Activated B cell treated with CpG ODN at 0.5 μM for 24 hours (primary cell): ENCODE measurements around the gene NAA40. TPM values are rescaled to one million over a fixed set of nuclear protein-coding genes. Genes with fewer than 3 reads are reported as not detected.

Experiments
- ATAC-seq: fragments of 200-7000 bp; cut with Tn5 transposase; one replicate; pipeline ENCODE4 v1.10.0; 2021; ENCODE audit warnings: low read depth, mild to moderate bottlenecking, moderate library complexity
- CTCF ChIA-PET: fragments of 350-600 bp; sonication (Branson Sonifier 250); formaldehyde crosslinking; loops from one replicate; lab custom pipeline; 2021; ENCODE audit warnings: antibody characterized with exemption; lab: Charles Lee
- POLR2A ChIA-PET: fragments of 350-600 bp; sonication (Branson Sonifier 250); formaldehyde crosslinking; loops from one replicate; lab custom pipeline; 2021; ENCODE audit warnings: antibody characterized with exemption; lab: Charles Lee
- DNase-seq: peaks from one replicate; pipeline ENCODE4 v3.0.0; 2022
- H3K27ac Mint-ChIP-seq: one replicate; pipeline ENCODE4 v1.8.0; 2020; ENCODE audit warnings: mixed read lengths
- H3K27me3 Mint-ChIP-seq: one replicate; pipeline ENCODE4 v1.8.0; 2021; ENCODE audit warnings: mixed read lengths
- H3K36me3 Mint-ChIP-seq: one replicate; pipeline ENCODE4 v1.8.0; 2021; ENCODE audit warnings: low read depth, mixed read lengths
- H3K4me1 Mint-ChIP-seq: one replicate; pipeline ENCODE4 v1.8.0; 2021; ENCODE audit warnings: mixed read lengths
- H3K4me3 Mint-ChIP-seq: one replicate; pipeline ENCODE4 v1.8.0; 2020; ENCODE audit warnings: mild to moderate bottlenecking, mixed read lengths
- H3K9me3 Mint-ChIP-seq: one replicate; pipeline ENCODE4 v1.8.0; 2020; ENCODE audit warnings: mixed read lengths
- CTCF ChIP-seq: fragments of 200-600 bp; IDR thresholded peaks from one replicate; pipeline ENCODE4 v1.8.0; 2022; ENCODE audit warnings: antibody characterized with exemption, mild to moderate bottlenecking
- intact Hi-C: fragments of 100-400 bp; cut with micrococcal nuclease; formaldehyde crosslinking; loops from one replicate; pipeline ENCODE4 v1.15.1; 2024
- total RNA-seq: library from RNA; stranded (reverse); gene quantifications from 2 replicates; pipeline ENCODE4 v1.2.3, GENCODE V29; 2022

Gene NAA40
- total RNA-seq, 1 donor from 2014 or later: 28.6 TPM

- H3K27ac Mint-ChIP-seq: no peak overlapping the region
- ATAC-seq (no peak), DNase-seq (no peak)
- H3K9me3 Mint-ChIP-seq: no peaks in the 10 kb centered on the region
- intact Hi-C loops: no loop called here
- no peaks in the 10 kb centered on the region for H3K36me3 Mint-ChIP-seq
- peaks cover 2% of the 10 kb centered on the region for H3K4me1 Mint-ChIP-seq
- TF ChIP-seq CTCF: no peak
- H3K27me3 Mint-ChIP-seq: no peaks in the 10 kb centered on the region
- H3K4me3 Mint-ChIP-seq: no peak overlapping the region
- CTCF ChIA-PET: interaction anchor here (0.8 kb wide), 1 partner anchor 93 kb away, joined by 3 read pairs; no protein-coding TSS in a partner anchor
- POLR2A ChIA-PET: no interaction called here
Observed at GRCh38 chr11:63929616-63930015, 9.2 kb upstream of the NAA40 start.

- Mint-ChIP-seq H3K27ac (no peak overlapping the region), H3K9me3 (no peaks in the 10 kb centered on the region), H3K36me3 (no peaks in the 10 kb centered on the region), H3K4me1 (peaks cover 2% of the 10 kb centered on the region), H3K4me3 (no peak overlapping the region), H3K27me3 (no peaks in the 10 kb centered on the region)
- POLR2A ChIA-PET: no interaction called here
- DNase-seq: no peak
- TF ChIP-seq CTCF: no peak
- intact Hi-C loops: no loop called here
- CTCF ChIA-PET: interaction anchor here (0.8 to 1.0 kb wide), 2 partner anchors 10 to 94 kb away, joined by 3 to 4 read pairs; no protein-coding TSS in a partner anchor
- no peak for ATAC-seq
Observed at GRCh38 chr11:63931045-63931444, 7.8 kb upstream of the NAA40 start.

GRCh38 chr11:63931876-63932275, 6.9 kb upstream of the NAA40 start:
- Mint-ChIP-seq H3K4me3 (no peak overlapping the region), H3K4me1 (peaks cover 2% of the 10 kb centered on the region), H3K9me3 (no peaks in the 10 kb centered on the region), H3K27me3 (no peaks in the 10 kb centered on the region), H3K36me3 (no peaks in the 10 kb centered on the region), H3K27ac (no peak overlapping the region)
- ATAC-seq (no peak), DNase-seq (no peak)
- POLR2A ChIA-PET: no interaction called here
- no peak for TF ChIP-seq CTCF
- CTCF ChIA-PET: interaction anchor here (0.8 kb wide), 1 partner anchor 11 kb away, joined by 4 read pairs; no protein-coding TSS in a partner anchor
- intact Hi-C loops: no loop called here

- DNase-seq (no peak), ATAC-seq (no peak)
- ChIA-PET POLR2A (interaction anchor here (0.7 kb wide), 1 partner anchor 13 kb away, joined by 3 read pairs; no protein-coding TSS in a partner anchor), CTCF (no interaction called here)
- no peak for TF ChIP-seq CTCF
- Mint-ChIP-seq H3K4me3 (no peak overlapping the region), H3K9me3 (no peaks in the 10 kb centered on the region), H3K4me1 (peaks cover 10% of the 10 kb centered on the region), H3K27ac (no peak overlapping the region), H3K27me3 (no peaks in the 10 kb centered on the region), H3K36me3 (no peaks in the 10 kb centered on the region)
- intact Hi-C loops: no loop called here
Observed at GRCh38 chr11:63933459-63933858, 5.3 kb upstream of the NAA40 start.

GRCh38 chr11:63937713-63938478, 906 bp upstream of the NAA40 start:
- peak; percentile 11 for ATAC-seq
- peaks cover 6% of the 10 kb centered on the region for H3K36me3 Mint-ChIP-seq
- no peak for TF ChIP-seq CTCF
- H3K9me3 Mint-ChIP-seq: no peaks in the 10 kb centered on the region
- no peaks in the 10 kb centered on the region for H3K27me3 Mint-ChIP-seq
- ChIA-PET CTCF (interaction anchor here (1.5 kb wide), 1 partner anchor 99 kb away, joined by 3 read pairs; the partner anchor contains the start of gene MARK2), POLR2A (interaction anchor here (0.6 to 1.5 kb wide), 3 partner anchors 18 to 259 kb away, joined by 3 to 5 read pairs (median 4); no protein-coding TSS in a partner anchor)
- H3K27ac Mint-ChIP-seq: peak overlapping the region; percentile 82
- intact Hi-C loops: loop anchor here (1.0 to 5.0 kb wide), 11 partner anchors 21 to 984 kb away; partner anchors contain the start of genes ATL3, COX8A, DNAJC4 and OTUB1
- no peak for DNase-seq
- peak overlapping the region; percentile 90 for H3K4me3 Mint-ChIP-seq
- H3K4me1 Mint-ChIP-seq: peaks cover 33% of the 10 kb centered on the region
